Hindlimb muscle (tissue), 1 donor: ENCODE data around the gene DDHD1. TPM values are rescaled to one million over a fixed set of nuclear protein-coding genes. Genes with fewer than 3 reads are reported as not detected.
"Not testable (repeated sequence)": the region's sequence is repeated elsewhere in the genome, so short reads cannot be mapped to it uniquely, and the experiment has no call there.

Experiments
- DNase-seq: peaks from one replicate; pipeline ENCODE4 v3.0.0-alpha.2; 2013
- polyA plus RNA-seq: library from polyadenylated mRNA; unstranded; fragments of 120-200 nt; gene quantifications from one replicate; pipeline ENCODE4 v1.2.1, GENCODE V29; 2013; ENCODE audit not compliant: insufficient read length

Gene DDHD1
- polyA plus RNA-seq, 1 donor = 4.9 TPM

GRCh38 chr14:53103636-53104340 is 49.3 kb downstream of the DDHD1 start:
- DNase-seq = no peak

GRCh38 chr14:53093206-53093605 is 59.9 kb downstream of the DDHD1 start:
- DNase-seq = no peak

- DNase-seq = no peak
Observed at GRCh38 chr14:53090853-53091252, 62.3 kb downstream of the DDHD1 start.

GRCh38 chr14:53084954-53085353 is 68.2 kb downstream of the DDHD1 start:
- DNase-seq = not testable (repeated sequence)

- no peak for DNase-seq
Observed at GRCh38 chr14:53064475-53064874, 88.6 kb downstream of the DDHD1 start.

GRCh38 chr14:53062856-53063255 is 90.3 kb downstream of the DDHD1 start:
- no peak for DNase-seq

GRCh38 chr14:53060046-53060445 is 93.1 kb downstream of the DDHD1 start:
- no peak for DNase-seq

- DNase-seq = peak; percentile 54
Observed at GRCh38 chr14:53055003-53055402, 98.1 kb downstream of the DDHD1 start.

GRCh38 chr14:53054457-53054856 is 98.7 kb downstream of the DDHD1 start:
- DNase-seq = no peak

- no peak for DNase-seq
Observed at GRCh38 chr14:53048631-53049030, 104.5 kb downstream of the DDHD1 start.

- no peak for DNase-seq
Observed at GRCh38 chr14:53047307-53048069, 105.6 kb downstream of the DDHD1 start.

GRCh38 chr14:53044486-53044885 is 108.6 kb downstream of the DDHD1 start:
- DNase-seq = no peak

- DNase-seq = no peak
Observed at GRCh38 chr14:53043027-53043581, 110.0 kb downstream of the DDHD1 start.

GRCh38 chr14:53042480-53042879 is 110.6 kb downstream of the DDHD1 start:
- no peak for DNase-seq

- DNase-seq = no peak
Observed at GRCh38 chr14:53041067-53041466, 112.1 kb downstream of the DDHD1 start.

GRCh38 chr14:53038629-53039028 is 114.5 kb downstream of the DDHD1 start:
- no peak for DNase-seq

GRCh38 chr14:53037016-53037415 is 116.1 kb downstream of the DDHD1 start:
- DNase-seq = no peak

GRCh38 chr14:53035336-53036210 is 117.5 kb downstream of the DDHD1 start:
- DNase-seq = no peak

- no peak for DNase-seq
Observed at GRCh38 chr14:53034688-53035230, 118.4 kb downstream of the DDHD1 start.

- DNase-seq = no peak
Observed at GRCh38 chr14:53034036-53034435, 119.1 kb downstream of the DDHD1 start.

- DNase-seq = no peak
Observed at GRCh38 chr14:53032838-53033390, 120.2 kb downstream of the DDHD1 start.

GRCh38 chr14:53032161-53032803 is 120.8 kb downstream of the DDHD1 start:
- no peak for DNase-seq
